ENCODE data around the gene TANC1.

TANC1 gene

GRCh38 chr2:159196393-159196925 is 228.0 kb downstream of the TANC1 start:
- DNase-seq (ENCODE audit: low read depth in 2 of 2): no peak

GRCh38 chr2:159199236-159199635 is 230.8 kb downstream of the TANC1 start:
- no peak for DNase-seq (ENCODE audit: low read depth in 2 of 2)

DNA sequence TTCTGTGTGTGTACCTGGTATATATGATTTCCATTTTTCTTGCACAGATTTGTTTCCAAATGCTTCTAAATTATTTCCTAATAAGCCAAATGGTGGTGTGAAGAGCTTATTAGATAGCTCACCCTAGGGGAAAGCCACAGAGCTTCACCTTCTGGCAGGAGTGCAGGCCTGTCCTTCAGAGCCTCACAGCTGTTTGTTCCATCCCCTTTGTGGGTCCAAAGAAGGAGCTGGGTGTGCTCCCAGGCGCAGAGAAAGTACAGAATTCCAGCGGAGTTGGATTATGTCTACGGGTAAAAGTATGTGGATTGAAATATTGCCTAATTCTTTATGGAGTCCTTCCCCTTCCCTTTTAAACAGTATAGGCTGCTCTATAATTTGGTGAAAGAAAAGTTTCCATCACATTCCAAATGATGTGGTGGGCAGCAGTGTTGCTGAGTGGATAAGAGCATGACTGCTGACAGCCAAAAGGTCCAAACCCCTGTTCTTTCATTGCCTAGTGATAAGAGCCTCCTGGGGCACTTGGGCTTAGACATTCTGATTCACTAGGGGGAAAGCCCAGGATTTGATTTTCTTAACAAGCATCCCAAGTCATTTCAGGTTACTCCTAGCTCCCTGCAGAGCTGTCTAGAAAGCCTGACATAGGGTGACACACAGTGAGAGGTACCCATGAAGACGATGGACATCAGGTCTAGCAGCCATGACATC is 231.5 kb downstream of the TANC1 start:
- no peak for DNase-seq (ENCODE audit: low read depth in 2 of 2)

- DNase-seq (ENCODE audit: low read depth in 2 of 2): no peak
Observed at GRCh38 chr2:159200498-159200897, 232.1 kb downstream of the TANC1 start.

GRCh38 chr2:159201360-159202063 is 233.1 kb downstream of the TANC1 start:
- peak in 1 of 2 donors; percentile 5 for DNase-seq (ENCODE audit: low read depth in 2 of 2)

DNA sequence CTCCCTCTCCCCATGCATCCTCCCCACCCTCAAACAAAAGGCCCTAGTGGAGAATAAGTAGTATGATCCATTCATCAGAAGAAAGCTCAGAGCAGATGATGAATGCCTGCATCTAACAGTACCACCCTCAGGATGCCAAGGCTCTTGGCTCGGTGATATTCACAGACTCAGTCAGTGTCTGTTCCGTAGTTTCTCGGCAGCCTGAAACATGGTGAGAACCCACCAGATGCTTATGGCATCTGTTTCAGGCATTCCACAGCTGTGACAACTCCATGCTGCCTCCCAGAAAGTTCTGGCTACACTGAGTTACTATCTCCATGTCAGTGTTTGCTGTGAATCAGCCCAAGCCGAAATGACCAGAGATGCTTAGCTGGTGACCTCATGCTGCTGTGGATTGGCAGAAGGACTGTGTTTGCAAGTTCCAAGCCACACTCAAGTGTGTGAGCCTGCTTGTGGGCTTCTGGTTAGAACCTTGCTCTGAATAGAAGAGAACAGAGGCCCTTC is 234.2 kb downstream of the TANC1 start:
- DNase-seq (ENCODE audit: low read depth in 2 of 2): no peak

DNA sequence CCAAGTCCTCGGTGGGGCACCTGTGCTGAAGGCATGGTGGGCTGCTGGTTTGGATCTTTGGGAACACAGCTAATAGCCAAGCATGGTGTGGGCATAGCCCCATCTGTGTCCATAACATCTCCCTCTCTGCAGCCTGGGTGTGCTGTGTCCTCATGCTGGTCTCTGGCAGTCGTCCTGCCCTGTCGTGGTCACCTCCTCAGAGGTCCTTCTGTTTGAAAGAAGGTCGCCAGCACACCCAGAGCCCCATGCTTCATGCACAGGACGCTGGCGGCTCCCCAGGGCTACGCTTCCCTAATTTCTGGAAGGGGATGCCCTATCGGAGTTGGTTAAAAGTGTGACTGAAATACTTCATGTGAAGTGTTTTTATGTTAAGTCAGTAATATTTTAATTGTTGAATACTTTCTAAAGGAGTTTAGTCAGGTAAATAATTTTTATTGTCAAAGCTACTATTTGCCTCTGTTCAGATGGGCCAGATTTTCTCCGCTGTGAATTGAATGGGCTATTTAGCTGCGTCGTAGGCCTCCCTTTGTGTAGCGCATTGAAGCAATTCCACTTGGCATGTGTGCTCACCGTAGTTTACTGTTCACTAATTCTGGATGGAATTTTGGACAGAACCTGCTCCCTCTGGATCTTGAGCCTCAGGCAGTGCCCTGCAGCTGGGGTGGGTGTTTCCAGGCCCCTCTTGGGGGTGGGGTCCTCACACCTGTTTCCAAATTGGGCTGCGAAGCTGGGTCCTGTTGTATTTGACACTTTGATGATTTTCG is 236.1 kb downstream of the TANC1 start:
- DNase-seq (ENCODE audit: low read depth in 2 of 2): no peak

- DNase-seq (ENCODE audit: low read depth in 2 of 2): no peak
Observed at GRCh38 chr2:159206736-159207380, 238.4 kb downstream of the TANC1 start.

GRCh38 chr2:159208438-159208837 is 240.0 kb downstream of the TANC1 start:
- no peak for DNase-seq (ENCODE audit: low read depth in 2 of 2)

DNA sequence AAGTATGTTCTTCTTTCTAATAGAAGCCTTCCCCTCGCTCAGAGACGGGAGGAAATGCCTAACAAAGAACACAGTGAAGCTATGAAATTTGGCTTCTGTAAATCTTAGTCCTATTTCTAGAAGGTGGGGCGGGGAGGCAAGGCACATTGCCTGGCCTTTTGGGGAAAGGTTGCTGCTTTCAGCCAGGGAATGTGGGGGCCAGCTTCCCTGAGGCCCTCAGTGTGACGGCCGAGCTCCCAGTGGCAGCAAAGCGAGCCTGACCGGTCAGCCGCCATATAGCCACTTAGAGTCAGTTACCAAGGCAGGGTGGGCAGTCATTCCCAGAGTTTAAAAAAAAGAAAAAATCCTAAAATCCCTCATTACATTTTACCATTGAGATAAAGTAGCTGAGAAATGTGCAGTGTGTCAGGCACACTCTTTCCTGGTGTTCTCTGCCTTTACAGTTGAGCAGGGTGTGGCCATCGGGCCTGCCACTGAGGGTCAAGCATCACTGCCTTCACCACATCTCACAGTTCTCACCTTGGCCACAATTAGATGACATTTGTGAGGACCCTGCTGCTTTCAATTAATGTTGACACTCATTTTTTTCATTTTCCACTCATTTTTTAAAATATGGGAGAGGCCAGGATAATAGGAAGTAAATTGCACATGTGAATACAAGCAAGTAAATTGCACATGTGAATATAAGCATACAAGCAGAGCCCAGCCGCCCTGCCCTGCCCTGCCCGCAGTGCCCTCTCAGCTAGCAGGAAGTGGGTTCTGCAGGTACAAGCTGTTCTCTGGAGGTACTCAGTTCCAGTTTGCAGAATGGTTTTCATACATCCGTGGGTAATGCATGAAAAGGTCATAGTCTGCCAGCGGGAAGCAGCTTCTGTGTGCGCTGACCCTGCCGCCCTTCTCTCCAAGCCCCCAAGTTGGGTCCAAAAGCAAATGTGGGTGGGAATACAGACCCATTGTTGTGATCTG is 241.2 kb downstream of the TANC1 start:
- peak in 1 of 2 donors; percentile 7 for DNase-seq (ENCODE audit: low read depth in 2 of 2)

DNA sequence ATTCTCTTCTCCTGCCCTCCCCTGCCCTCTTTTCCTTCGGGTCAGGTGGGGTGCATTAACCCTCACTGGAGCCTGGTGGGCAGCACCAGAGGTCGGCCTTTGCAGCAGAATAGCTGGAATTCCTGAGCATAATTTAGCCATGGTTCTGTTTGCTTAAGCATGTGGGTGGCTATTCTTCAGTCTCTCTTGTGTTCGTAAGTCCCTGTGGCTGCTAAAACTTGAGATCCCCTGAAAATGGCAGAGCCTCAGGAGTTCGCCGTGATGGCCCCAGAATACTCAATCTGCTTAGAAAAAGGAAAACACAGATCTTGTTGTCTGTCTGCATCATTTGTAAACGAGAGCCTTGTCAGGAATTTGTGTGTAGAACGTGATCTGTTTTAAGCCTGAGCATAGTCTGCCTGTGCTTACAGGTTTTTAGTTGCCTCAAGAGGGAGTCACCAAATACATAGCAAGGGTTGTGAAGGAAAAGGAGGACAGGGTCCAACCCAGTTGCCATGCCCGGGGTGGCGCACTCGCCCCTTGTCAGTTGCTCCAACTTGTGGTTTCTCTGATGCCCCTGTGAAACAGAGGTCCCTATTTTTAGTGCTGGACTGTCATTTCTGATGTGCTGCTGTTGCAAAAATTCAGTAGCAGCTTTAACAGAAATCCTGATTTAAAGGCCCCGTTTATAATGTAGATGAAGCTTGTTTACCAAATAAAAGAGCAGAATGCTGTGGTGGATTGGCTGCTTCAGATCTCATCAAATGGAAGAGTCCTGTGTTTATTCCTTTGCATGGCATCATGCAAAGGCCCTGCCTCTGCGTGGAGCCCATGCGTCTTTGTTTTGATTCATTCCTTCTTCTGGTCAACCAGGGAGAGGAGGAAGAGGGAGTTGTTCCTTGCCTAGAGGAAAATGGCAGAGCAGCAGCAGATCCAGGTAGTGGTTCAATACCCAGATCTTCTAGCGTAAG is 243.3 kb downstream of the TANC1 start:
- no peak for DNase-seq (ENCODE audit: low read depth in 2 of 2)

- no peak for DNase-seq (ENCODE audit: low read depth in 2 of 2)
Observed at GRCh38 chr2:159213296-159213695, 244.9 kb downstream of the TANC1 start.

- no peak for DNase-seq (ENCODE audit: low read depth in 2 of 2)
Observed at GRCh38 chr2:159214325-159214865, 246.0 kb downstream of the TANC1 start.

GRCh38 chr2:159215116-159215515 is 246.7 kb downstream of the TANC1 start:
- DNase-seq (ENCODE audit: low read depth in 2 of 2): no peak

DNA sequence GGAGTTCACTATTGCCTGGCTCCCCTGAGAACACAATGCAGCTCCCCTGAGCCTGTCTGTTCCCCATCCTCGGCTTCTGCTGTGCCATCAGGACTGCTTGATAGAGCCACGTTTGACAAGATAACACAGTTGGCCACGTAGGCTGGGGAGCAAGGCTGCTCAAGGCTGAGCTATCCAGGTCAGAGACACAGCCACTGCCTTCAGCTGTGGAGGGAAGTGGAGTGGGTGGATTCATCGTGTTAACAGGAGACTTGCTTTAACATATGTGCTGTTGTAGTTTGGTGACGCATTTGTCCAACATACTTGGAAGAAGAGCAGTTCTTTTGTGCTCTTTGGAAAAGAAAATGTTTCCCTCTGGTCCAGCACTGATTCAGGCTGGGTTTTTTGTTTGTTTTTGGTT is 249.2 kb downstream of the TANC1 start:
- DNase-seq (ENCODE audit: low read depth in 2 of 2): no peak

DNA sequence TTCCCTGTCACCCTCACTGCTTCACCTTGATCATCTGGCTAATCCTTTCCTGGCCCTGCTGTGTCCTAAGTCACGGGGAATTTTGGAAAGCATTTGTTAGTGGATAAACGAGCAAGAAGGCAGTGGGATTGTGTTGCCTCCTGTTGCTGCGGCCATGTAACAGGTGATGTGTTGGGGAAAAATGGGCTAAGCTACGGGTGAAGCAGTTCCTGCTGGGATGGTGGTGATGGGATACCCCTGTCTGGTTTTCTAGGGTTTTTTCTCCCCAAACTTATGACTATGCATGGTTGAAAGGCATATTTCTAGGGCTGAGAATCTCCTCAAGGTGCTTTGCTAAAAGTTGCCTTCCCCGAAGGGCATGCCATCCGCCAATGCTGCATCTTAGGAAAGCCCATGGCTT is 249.9 kb downstream of the TANC1 start:
- no peak for DNase-seq (ENCODE audit: low read depth in 2 of 2)

GRCh38 chr2:159219394-159219998 is 251.1 kb downstream of the TANC1 start:
- DNase-seq (ENCODE audit: low read depth in 2 of 2): no peak

DNA sequence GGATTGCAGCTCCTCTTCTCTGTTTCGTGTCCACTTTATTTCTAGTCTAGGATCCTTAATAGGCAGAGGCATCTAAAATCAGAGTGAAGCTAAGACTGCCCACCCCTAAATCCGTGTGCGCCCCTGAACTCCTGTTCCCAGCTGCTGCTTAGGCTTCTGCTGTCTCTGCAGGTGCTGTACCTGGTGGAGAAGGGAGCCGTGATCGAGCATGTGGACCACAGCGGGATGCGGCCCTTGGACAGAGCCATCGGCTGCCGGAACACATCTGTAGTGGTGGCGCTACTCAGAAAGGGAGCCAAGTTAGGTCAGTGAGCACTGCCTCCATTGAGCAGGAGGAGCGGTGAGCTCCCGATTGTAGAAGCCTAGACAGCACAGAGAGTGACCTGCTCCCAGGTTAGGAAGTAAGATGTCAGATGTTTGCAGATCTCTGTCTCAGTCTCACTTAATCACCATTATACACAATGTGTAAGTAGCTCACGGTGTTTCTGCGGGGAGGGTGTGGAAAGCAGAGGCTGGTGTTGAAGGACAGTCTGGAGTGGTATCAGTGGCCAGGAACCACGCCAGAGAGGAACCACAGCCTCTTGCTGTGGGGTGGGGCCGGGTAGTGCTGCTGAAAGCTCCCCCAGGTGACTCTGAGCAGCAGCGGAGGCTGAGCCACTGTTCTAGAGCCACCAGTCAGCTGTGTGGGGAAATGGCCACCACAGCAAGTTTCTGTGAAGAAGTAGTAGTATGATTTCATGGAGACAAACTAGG is 255.8 kb downstream of the TANC1 start:
- no peak for DNase-seq (ENCODE audit: low read depth in 2 of 2)
